ENCODE data around the gene TALDO1.

TALDO1 gene

DNA sequence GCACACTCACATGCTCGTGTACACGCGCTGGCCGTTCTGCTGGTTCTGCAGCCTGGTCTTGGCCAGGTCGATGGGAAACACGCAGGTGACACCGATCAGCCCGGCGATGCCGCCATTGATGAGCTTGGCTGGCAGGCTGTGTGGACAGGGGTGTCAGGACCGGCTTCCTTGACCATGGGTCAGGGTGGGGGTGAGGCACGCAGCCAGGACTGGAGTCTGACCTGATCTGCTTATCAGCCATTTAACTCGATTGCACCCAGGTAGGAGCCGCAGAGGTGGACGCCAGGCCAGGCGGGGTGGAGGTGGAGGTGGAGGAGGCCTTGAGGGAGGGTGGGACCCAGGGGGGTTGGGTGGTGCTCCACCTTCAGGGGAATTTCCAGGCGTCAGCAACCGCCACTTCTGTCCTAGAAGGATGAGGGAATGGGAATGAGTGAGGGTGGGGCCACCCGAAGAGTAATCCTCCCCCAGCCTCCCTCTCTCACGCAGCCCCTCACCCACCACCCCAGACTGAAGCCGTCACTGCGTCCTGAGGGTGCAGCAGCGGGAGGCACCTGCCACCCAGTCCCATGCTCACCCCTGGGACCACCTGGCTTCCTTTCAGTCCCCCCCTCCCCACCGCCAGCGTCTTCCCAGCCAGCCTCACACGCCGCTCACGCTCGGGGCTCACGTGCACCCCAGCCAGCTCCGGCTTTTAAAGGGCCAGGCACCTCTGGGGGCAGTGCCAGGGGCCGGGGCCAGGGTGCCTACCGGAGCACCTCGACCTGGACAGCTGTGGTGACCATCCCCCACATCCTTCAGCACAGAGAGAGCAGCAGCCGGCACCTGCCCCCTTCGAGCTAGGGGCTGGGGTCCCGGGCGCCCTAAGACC is 47.7 kb downstream of the TALDO1 start:
- Histone ChIP-seq H3K4me1 (ENCODE audit: control insufficient read depth, insufficient read depth, low read length) (peaks cover 25% of the 10 kb centered on the region), H3K27ac (ENCODE audit: insufficient read depth, low read depth, low read length, poor library complexity, severe bottlenecking) (no peak overlapping the region), H3K4me3 (ENCODE audit: insufficient read depth, low read depth, low read length) (no peak overlapping the region), H3K27me3 (ENCODE audit: control insufficient read depth, insufficient read depth, low read length, poor library complexity, severe bottlenecking) (no peaks in the 10 kb centered on the region), H3K36me3 (ENCODE audit: control insufficient read depth, insufficient read depth, low read length) (peaks cover 15% of the 10 kb centered on the region), H3K9me3 (ENCODE audit: control insufficient read depth, low read length) (no peaks in the 10 kb centered on the region)
- WGBS, 2 experiments: 88 to 90% methylated on average over 38 of the region's 38 CpGs

DNA sequence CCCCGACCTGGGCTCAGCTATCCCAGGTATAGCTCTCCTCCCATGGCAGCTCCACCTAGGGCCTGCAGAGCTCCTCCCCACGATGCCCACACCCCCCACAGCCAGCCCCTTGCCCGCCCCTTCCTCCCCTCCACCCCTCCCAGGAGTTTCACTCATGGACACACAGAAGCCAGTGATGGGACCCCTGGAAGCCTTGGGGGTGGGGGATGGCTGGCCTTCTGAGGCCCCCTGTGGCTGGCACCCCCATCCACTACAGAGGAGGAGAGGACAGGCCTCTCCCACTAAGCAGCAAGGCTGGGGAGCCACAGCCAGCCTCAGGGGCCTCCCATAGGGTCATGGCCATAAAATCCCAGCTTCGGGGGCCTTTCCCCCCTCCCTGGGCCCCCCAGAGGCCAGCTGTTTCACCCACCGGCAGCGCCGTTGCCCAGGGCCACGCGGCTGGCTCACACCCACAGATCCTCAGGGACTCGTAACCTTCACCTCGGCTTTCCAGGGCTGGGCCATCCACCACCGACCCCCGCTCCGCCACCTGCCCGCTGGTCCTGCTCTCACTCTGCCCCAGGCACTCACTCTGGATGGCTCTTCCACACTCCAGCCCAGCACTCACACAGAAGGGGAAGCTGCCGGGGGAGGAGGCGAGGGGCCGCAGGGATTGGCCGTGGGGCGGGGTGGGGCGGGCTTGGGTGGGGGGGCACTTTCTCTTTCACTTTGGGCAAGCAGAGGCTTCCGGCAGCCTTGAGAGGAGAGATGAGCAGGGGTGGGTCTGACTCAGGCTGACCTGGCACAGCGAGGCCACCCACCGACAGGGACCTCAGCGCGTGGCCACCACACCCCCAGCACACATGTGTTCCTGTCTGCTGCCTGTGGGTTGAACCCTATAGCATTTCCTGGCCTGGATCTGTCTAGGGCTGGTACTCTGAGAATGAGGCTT is 48.6 kb downstream of the TALDO1 start:
- H3K27me3 ChIP-seq (ENCODE audit: control insufficient read depth, insufficient read depth, low read length, poor library complexity, severe bottlenecking): no peaks in the 10 kb centered on the region
- peaks cover 15% of the 10 kb centered on the region for H3K36me3 ChIP-seq (ENCODE audit: control insufficient read depth, insufficient read depth, low read length)
- H3K4me3 ChIP-seq (ENCODE audit: insufficient read depth, low read depth, low read length): no peak overlapping the region
- H3K4me1 ChIP-seq (ENCODE audit: control insufficient read depth, insufficient read depth, low read length): peaks cover 18% of the 10 kb centered on the region
- H3K27ac ChIP-seq (ENCODE audit: insufficient read depth, low read depth, low read length, poor library complexity, severe bottlenecking): no peak overlapping the region
- no peaks in the 10 kb centered on the region for H3K9me3 ChIP-seq (ENCODE audit: control insufficient read depth, low read length)
- WGBS, 2 experiments: 51 to 62% methylated on average over 24 to 26 of the region's 26 CpGs

DNA sequence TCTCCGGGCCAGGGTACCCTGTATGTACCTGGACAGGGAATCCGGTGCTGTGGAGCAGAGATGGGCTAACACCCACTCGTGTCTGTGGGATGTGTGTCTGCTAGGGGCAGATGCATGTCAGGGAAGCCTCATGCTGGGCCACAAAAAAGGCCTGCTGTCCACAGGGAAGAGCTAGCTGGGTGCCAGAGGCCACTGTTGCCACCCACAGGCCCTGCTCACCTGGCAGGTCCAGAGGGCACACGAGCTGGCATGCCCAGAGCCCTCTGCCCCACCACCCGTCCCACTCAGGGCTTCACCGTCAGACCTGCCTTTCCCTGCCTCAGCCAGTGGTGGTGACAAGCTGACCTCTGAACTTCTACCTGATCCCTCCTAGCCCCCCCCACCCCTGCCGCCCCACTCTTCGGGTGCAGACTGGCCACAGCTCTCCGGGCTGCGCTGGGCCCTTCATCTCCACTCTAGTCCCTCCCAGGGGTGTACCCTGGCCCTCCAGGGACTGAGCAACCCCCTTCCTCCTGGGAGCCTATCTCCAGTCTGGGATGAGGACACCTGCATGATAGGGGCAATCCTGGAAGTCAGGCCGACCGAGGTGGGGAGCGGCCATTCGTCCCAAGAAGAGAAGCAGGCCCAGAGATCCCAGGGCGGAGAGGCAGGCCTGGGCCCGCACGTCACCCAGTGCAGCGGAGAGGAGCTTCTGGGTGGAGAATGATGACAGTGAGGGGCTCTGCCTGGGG is 49.5 kb downstream of the TALDO1 start:
- H3K27ac ChIP-seq (ENCODE audit: insufficient read depth, low read depth, low read length, poor library complexity, severe bottlenecking): no peak overlapping the region
- no peaks in the 10 kb centered on the region for H3K9me3 ChIP-seq (ENCODE audit: control insufficient read depth, low read length)
- peak overlapping the region; percentile 72 for H3K4me3 ChIP-seq (ENCODE audit: insufficient read depth, low read depth, low read length)
- WGBS, 2 experiments: 49 to 50% methylated on average over 18 of the region's 18 CpGs
- peaks cover 14% of the 10 kb centered on the region for H3K4me1 ChIP-seq (ENCODE audit: control insufficient read depth, insufficient read depth, low read length)
- H3K36me3 ChIP-seq (ENCODE audit: control insufficient read depth, insufficient read depth, low read length): peaks cover 17% of the 10 kb centered on the region
- H3K27me3 ChIP-seq (ENCODE audit: control insufficient read depth, insufficient read depth, low read length, poor library complexity, severe bottlenecking): no peaks in the 10 kb centered on the region

DNA sequence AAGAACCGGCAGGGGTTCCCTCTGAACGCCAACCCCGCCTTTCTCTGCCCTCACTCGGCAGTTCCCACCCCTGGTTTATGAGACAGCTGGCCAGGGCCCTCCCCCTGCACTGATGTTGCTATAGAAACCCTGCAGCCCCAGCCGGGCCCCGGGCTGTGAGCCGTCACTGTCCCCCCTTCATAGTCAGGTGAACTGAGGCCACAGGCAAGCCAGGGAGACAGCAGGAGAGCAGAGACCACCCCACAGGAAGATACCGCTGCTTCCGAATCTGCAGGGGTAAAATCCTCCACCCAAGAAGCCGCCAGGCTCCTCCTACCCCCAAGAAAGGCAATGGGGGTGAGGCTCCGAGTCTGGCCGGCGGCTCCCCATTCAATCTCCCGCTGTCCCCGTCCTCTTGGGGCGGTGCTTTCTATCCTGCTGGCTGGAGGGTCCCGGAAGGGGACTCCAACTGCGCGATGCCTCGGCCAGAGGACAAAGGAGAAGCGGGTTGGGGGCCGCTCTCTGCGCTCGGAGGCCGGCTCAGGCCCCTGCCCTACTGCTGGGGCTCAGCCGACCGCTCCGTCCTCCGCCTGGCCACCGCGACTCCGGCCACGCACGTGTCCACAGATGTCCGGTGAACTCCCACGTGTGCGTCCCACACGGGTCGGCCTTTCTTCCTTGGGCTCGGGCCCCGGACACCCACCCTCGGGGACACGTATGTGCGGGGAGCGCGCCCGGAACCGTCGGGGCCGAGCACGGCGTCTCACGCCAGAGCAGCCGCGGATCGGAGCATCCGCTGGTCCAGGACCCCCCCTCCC is 50.2 kb downstream of the TALDO1 start:
- Histone ChIP-seq H3K27ac (ENCODE audit: insufficient read depth, low read depth, low read length, poor library complexity, severe bottlenecking) (peak overlapping the region; percentile 52), H3K36me3 (ENCODE audit: control insufficient read depth, insufficient read depth, low read length) (peaks cover 15% of the 10 kb centered on the region), H3K4me1 (ENCODE audit: control insufficient read depth, insufficient read depth, low read length) (peaks cover 14% of the 10 kb centered on the region), H3K27me3 (ENCODE audit: control insufficient read depth, insufficient read depth, low read length, poor library complexity, severe bottlenecking) (no peaks in the 10 kb centered on the region), H3K9me3 (ENCODE audit: control insufficient read depth, low read length) (no peaks in the 10 kb centered on the region), H3K4me3 (ENCODE audit: insufficient read depth, low read depth, low read length) (peak overlapping the region; percentile 72)
- WGBS, 2 experiments: 0% methylated on average over 57 of the region's 57 CpGs

DNA sequence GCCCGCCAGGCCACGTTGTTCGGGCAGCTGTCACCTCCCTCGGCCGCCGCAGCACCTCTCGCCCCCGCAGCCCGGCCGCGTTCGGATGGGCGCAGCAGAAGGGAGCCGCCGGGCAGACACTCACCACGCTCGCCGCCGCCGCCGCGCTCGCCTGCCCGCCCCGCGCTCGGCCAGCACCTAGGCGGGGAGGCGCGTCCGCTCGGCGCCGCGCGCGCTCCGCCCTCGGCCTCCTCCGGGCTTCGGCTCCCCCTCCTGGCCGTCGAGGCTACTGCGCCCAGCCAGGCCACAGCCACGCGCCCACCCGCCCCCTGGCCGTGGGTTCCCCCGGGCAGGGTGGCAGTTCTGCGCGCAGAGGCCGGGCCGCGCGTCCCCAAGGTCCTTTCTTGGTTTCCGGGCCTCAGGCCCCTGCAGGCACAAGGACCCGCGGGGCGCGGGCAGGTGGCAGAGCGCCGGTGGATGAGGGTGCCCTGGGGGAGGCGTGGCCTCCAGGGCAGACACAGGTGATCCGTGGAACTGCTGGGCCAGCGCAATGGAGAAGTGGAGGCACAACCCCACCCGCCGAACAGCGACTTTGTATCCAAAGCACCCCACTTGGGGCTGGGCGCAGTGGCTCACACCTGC is 50.9 kb downstream of the TALDO1 start, which contains the start of gene SLC25A22:
TSS of gene SLC25A22 (minus strand) at position 189 of the 621 bp plus-strand sequence. CDS start 3,275 bp downstream, outside the sequence.
- peaks cover 8% of the 10 kb centered on the region for H3K36me3 ChIP-seq (ENCODE audit: control insufficient read depth, insufficient read depth, low read length)
- H3K4me1 ChIP-seq (ENCODE audit: control insufficient read depth, insufficient read depth, low read length): peaks cover 14% of the 10 kb centered on the region
- no peaks in the 10 kb centered on the region for H3K27me3 ChIP-seq (ENCODE audit: control insufficient read depth, insufficient read depth, low read length, poor library complexity, severe bottlenecking)
- peak within 1 kb of the TSS; percentile 52 for H3K27ac ChIP-seq (ENCODE audit: insufficient read depth, low read depth, low read length, poor library complexity, severe bottlenecking)
- H3K9me3 ChIP-seq (ENCODE audit: control insufficient read depth, low read length): no peaks in the 10 kb centered on the region
- 9 to 10% methylated on average over 69 of the region's 69 CpGs for WGBS, 2 experiments
- H3K4me3 ChIP-seq (ENCODE audit: insufficient read depth, low read depth, low read length): peak within 1 kb of the TSS; percentile 72

DNA sequence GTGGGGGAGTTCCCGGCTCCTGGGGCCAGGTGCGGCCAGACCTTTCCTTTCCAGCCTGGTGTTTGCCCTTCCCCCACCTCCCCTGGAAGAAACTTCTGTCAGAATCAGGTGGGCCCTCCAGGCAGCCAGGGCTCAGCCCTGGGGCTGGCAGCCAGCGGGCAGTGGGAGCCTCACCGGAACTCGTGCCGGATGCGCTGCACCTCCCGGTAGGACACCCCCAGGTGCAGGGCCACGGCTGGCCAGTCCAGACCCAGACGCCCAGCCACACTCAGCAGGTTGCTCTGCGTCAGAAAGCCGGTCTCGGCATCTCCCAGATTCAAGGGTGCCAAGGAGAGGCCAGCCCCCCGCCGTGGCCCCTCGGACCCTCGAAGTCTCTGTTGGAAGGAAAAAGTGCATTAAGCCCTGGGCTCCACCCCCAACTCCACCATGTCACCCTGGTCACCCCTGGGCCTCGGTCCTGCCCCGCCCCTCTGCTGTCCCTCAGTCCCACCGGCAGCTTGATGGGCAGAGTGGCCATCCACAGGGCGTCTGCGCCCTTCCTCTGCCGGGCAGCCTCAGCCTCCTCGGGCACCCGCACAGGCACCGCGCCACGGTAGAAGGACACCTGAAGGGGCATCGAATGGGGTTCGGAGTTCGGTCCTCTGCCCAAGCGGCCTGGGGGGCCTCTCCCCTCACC is 52.5 kb downstream of the TALDO1 start:
- 94 to 95% methylated on average over 32 of the region's 32 CpGs for WGBS, 2 experiments
- Histone ChIP-seq H3K27ac (ENCODE audit: insufficient read depth, low read depth, low read length, poor library complexity, severe bottlenecking) (no peak overlapping the region), H3K9me3 (ENCODE audit: control insufficient read depth, low read length) (no peaks in the 10 kb centered on the region), H3K4me1 (ENCODE audit: control insufficient read depth, insufficient read depth, low read length) (peaks cover 21% of the 10 kb centered on the region), H3K4me3 (ENCODE audit: insufficient read depth, low read depth, low read length) (no peak overlapping the region), H3K36me3 (ENCODE audit: control insufficient read depth, insufficient read depth, low read length) (peaks cover 8% of the 10 kb centered on the region), H3K27me3 (ENCODE audit: control insufficient read depth, insufficient read depth, low read length, poor library complexity, severe bottlenecking) (no peaks in the 10 kb centered on the region)

DNA sequence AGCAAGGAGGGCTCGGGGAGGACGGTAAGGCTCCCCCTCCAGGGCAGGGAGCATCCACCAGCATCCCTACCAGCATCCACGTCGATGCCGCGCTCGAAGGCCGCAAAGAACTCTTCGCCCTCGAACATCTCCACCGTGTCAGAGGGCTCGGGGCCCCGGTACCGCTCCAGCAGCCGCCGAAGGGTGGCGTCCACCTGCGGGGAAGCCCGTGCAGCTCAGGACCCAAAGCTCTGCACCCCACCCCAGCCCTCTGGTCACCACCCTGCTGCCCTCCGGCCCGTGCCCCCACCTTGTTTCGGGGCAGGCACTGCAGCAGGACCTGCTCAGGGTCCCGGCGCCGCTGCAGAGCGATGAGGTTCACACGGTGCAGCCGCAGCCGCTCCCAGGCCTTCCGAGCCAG is 53.2 kb downstream of the TALDO1 start:
- WGBS, 2 experiments: 96% methylated on average over 30 of the region's 30 CpGs
- no peaks in the 10 kb centered on the region for H3K9me3 ChIP-seq (ENCODE audit: control insufficient read depth, low read length)
- no peaks in the 10 kb centered on the region for H3K27me3 ChIP-seq (ENCODE audit: control insufficient read depth, insufficient read depth, low read length, poor library complexity, severe bottlenecking)
- H3K36me3 ChIP-seq (ENCODE audit: control insufficient read depth, insufficient read depth, low read length): peaks cover 8% of the 10 kb centered on the region
- no peak overlapping the region for H3K27ac ChIP-seq (ENCODE audit: insufficient read depth, low read depth, low read length, poor library complexity, severe bottlenecking)
- H3K4me1 ChIP-seq (ENCODE audit: control insufficient read depth, insufficient read depth, low read length): peaks cover 20% of the 10 kb centered on the region
- no peak overlapping the region for H3K4me3 ChIP-seq (ENCODE audit: insufficient read depth, low read depth, low read length)

DNA sequence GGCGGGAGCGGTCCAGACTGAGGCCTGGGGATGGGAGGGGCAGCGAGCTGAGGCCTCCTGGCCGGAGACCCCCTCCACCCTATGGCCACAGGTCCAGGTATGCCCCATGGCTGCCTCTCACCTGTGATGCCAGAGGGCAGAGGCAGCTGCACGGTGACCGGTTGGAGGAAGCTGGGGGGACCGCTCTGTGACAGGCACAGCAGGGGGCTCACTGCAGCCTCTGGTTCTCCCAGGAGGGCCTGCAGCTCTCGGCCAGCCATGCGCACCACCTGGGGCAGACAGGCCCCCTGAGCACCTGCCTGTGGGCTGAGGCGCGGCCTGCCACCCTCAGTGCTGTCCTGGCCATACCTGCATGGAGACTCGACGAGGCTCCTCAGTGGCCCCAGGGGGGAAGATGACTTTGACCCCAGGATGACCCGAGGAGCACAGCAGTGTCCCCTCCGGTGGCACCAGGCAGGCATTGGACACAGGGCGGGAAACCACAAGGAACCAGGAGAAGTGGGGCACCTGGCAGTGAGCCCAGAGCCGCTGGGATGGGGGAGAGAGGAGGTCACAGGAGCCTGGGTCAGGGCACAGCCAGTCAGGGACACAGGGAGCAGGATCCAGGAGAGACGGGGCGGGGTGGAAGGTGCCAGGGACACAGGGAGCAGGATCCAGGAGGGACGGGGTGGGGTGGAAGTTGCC is 54.0 kb downstream of the TALDO1 start:
- 95 to 96% methylated on average over 20 of the region's 20 CpGs for whole genome bisulfite sequencing, 2 experiments

More for the DNA sequence above, 54.0 kb downstream of the TALDO1 start:
- Histone ChIP-seq H3K9me3 (ENCODE audit: control insufficient read depth, low read length) (no peaks in the 10 kb centered on the region), H3K4me1 (ENCODE audit: control insufficient read depth, insufficient read depth, low read length) (peaks cover 15% of the 10 kb centered on the region), H3K4me3 (ENCODE audit: insufficient read depth, low read depth, low read length) (no peak overlapping the region), H3K27ac (ENCODE audit: insufficient read depth, low read depth, low read length, poor library complexity, severe bottlenecking) (no peak overlapping the region), H3K36me3 (ENCODE audit: control insufficient read depth, insufficient read depth, low read length) (peaks cover 8% of the 10 kb centered on the region), H3K27me3 (ENCODE audit: control insufficient read depth, insufficient read depth, low read length, poor library complexity, severe bottlenecking) (no peaks in the 10 kb centered on the region)
